K562 (cell line): ENCODE results near the gene ENKD1. TPM values are rescaled to one million over a fixed set of nuclear protein-coding genes. Genes with fewer than 3 reads are reported as not detected.
A peak's percentile ranks its signal among the peaks of the same experiment; 100 is the strongest.

ENCODE experiments used
- ATAC-seq: fragments of 200-7000 bp; cut with Tn5 transposase; 3 replicates; pipeline ENCODE4 v1.9.1; 2020; ENCODE audit warnings: moderate library complexity
- BruUV-seq: library from RNA; stranded (reverse); fragments of 400-500 nt; replicated peaks from 2 replicates; lab custom pipeline; 2021; lab: Mats Ljungman, UMichigan
- CTCF ChIA-PET: fragments of 300-600 bp; formaldehyde crosslinking; extraction: SDS; loops from one replicate; lab custom pipeline; 2021; ENCODE audit warnings: low intra/inter-chr PET ratio; lab: Yijun Ruan, JAX
- POLR2A ChIA-PET: fragments of 300-600, 350-650 bp; sonication (Branson Sonifier 250); formaldehyde crosslinking; extraction: SDS; loops from one replicate; lab custom pipeline; 2021; ENCODE audit warnings: antibody characterized with exemption, inconsistent platforms; lab: Yijun Ruan, JAX
- DNase-seq, 4 experiments: peaks; one replicate each; pipeline versions ENCODE4 v3.0.0 to v3.0.0-alpha.2; 2011 to 2018; ENCODE audit warnings: low spot score in 3 of 4, mixed read lengths in 3 of 4; ENCODE audit errors: extremely low read depth in 1 of 4
- FAIRE-seq: peaks from 2 replicates; lab custom pipeline; 2011; peaks lifted over from hg19 to GRCh38; lab: Jason Lieb, UNC
- H2AFZ ChIP-seq: 2 replicates; pipeline ENCODE4 v1.6.0; 2011; ENCODE audit warnings: low read depth, low read length, control low read depth, inconsistent platforms
- H3K27ac ChIP-seq: fragments of 200-600 bp; 3 replicates; pipeline ENCODE4 v1.8.0; 2011; ENCODE audit warnings: low read depth, mild to moderate bottlenecking, control low read depth, inconsistent platforms, low read length, moderate library complexity, mixed read lengths; ENCODE audit errors: extremely low read depth
- H3K27me3 ChIP-seq, 2 experiments: fragments of 300-600 bp in 1 of 2; 2 replicates in 1 of 2; 3 replicates in 1 of 2; pipeline versions ENCODE4 v1.6.0 to v1.8.0; 2011; ENCODE audit warnings: inconsistent platforms in 2 of 2, low read length in 2 of 2, mild to moderate bottlenecking in 1 of 2, mixed read lengths in 1 of 2, moderate library complexity in 1 of 2; ENCODE audit not compliant: control insufficient read depth in 2 of 2, insufficient read depth in 2 of 2
- H3K36me3 ChIP-seq: fragments of 300-600 bp; 3 replicates; pipeline ENCODE4 v1.8.0; 2011; ENCODE audit warnings: mild to moderate bottlenecking, low read length, inconsistent platforms; ENCODE audit not compliant: control insufficient read depth, insufficient read depth
- H3K4me1 ChIP-seq, 2 experiments: fragments of 200-600 bp in 1 of 2; replicated peaks in 1 of 2; 2 replicates in 1 of 2; 3 replicates in 1 of 2; pipeline versions ENCODE4 v1.5.1 to v1.8.0; 2011; ENCODE audit warnings: inconsistent platforms in 2 of 2, low read length in 2 of 2, mild to moderate bottlenecking in 1 of 2, mixed read lengths in 1 of 2, moderate library complexity in 1 of 2; ENCODE audit not compliant: control insufficient read depth in 2 of 2, insufficient read depth in 2 of 2
- H3K4me2 ChIP-seq: 2 replicates; pipeline ENCODE4 v1.6.1; 2011; ENCODE audit warnings: low read length, control low read depth, inconsistent platforms, mixed read lengths; ENCODE audit not compliant: insufficient read depth
- H3K4me3 ChIP-seq: fragments of 200-600 bp; sonication (generic), shearing (Covaris generic); 2 replicates; pipeline ENCODE4 v1.5.1; 2016; ENCODE audit warnings: control low read depth, inconsistent platforms
- H3K79me2 ChIP-seq: fragments of 200-600 bp; 3 replicates; pipeline ENCODE4 v1.8.0; 2011; ENCODE audit warnings: low read length, inconsistent platforms; ENCODE audit not compliant: control insufficient read depth, insufficient read depth
- H3K9ac ChIP-seq, 2 experiments: 2 replicates each; pipeline versions ENCODE4 v1.6.0 to v1.6.1; 2011; ENCODE audit warnings: low read depth in 2 of 2, low read length in 2 of 2, control low read depth in 1 of 2, inconsistent platforms in 1 of 2, mild to moderate bottlenecking in 1 of 2, mixed read lengths in 1 of 2; ENCODE audit not compliant: insufficient read depth in 1 of 2
- H3K9me1 ChIP-seq: one replicate; pipeline ENCODE4 v1.6.0; 2011; ENCODE audit warnings: inconsistent platforms, mild to moderate bottlenecking, low read length, moderate library complexity; ENCODE audit not compliant: control insufficient read depth, insufficient read depth
- H3K9me3 ChIP-seq: replicated peaks from 2 replicates; pipeline ENCODE4 v1.5.1; 2011; ENCODE audit warnings: low read depth, low read length, inconsistent platforms; ENCODE audit not compliant: control insufficient read depth, insufficient read depth
- H4K20me1 ChIP-seq: replicated peaks from 2 replicates; pipeline ENCODE4 v1.6.1; 2011; ENCODE audit warnings: low read length, inconsistent platforms, mixed read lengths; ENCODE audit not compliant: control insufficient read depth, insufficient read depth
- CREBBP ChIP-seq: IDR thresholded peaks from one replicate; pipeline ENCODE4 v1.6.1; 2012; ENCODE audit warnings: low read depth, mild to moderate bottlenecking, control low read depth, inconsistent platforms, low read length
- NR2C2 ChIP-seq, 2 experiments: fragments of 200-800 bp in 1 of 2; sonication (Bioruptor generic) in 1 of 2; sonication (generic) in 1 of 2; formaldehyde crosslinking in 1 of 2; IDR thresholded peaks; 2 replicates each; pipeline versions ENCODE4 v1.6.1 to v1.8.0; 2016 to 2022; ENCODE audit warnings: mild to moderate bottlenecking in 1 of 2, missing compliant biosample characterization in 1 of 2, missing genetic modification characterization in 1 of 2, missing genetic modification reagents in 1 of 2
- POLR2G ChIP-seq: fragments of 200-400 bp; formaldehyde crosslinking; IDR thresholded peaks from 2 replicates; pipeline ENCODE4 v1.6.1; 2017; ENCODE audit warnings: low read depth, mild to moderate bottlenecking, antibody characterized with exemption, low read length, moderate library complexity
- RFX5 ChIP-seq: IDR thresholded peaks from 2 replicates; pipeline ENCODE4 v1.6.1; 2011; ENCODE audit warnings: low read depth, mild to moderate bottlenecking, improper control_type of control experiment, low read length
- SIN3A ChIP-seq, 2 experiments: fragments of 150-350 bp in 1 of 2; IDR thresholded peaks; 2 replicates each; pipeline ENCODE4 v1.6.1; 2011 to 2016; ENCODE audit warnings: borderline replicate concordance in 2 of 2, low read depth in 2 of 2, low read length in 2 of 2, mild to moderate bottlenecking in 2 of 2, moderate library complexity in 2 of 2; ENCODE audit not compliant: control insufficient read depth in 1 of 2
- SMAD3 ChIP-seq: fragments of 450-650 bp; formaldehyde crosslinking; conservative IDR thresholded peaks from 2 replicates; pipeline ENCODE4 v1.4.0; 2020; ENCODE audit warnings: mild to moderate bottlenecking
- THRAP3 ChIP-seq: fragments of 450-650 bp; IDR thresholded peaks from 2 replicates; pipeline ENCODE4 v1.6.1; 2016; ENCODE audit warnings: mild to moderate bottlenecking, inconsistent platforms, borderline replicate concordance
- ZNF830 ChIP-seq: fragments of 250-450 bp; sonication (Bioruptor Pico); IDR thresholded peaks from 2 replicates; pipeline ENCODE4 v1.5.0; 2021; ENCODE audit warnings: mild to moderate bottlenecking
- whole genome bisulfite sequencing: fragments of 100-300 bp; shearing (Covaris generic); methylation state at CpG from one replicate; pipeline ENCODE4 v1.1.6; 2016; ENCODE audit warnings: low coverage, mixed read lengths; ENCODE audit not compliant: insufficient coverage; ENCODE audit errors: missing lambda C conversion rate; 5-methylcytosine and 5-hydroxymethylcytosine counted together
- in situ Hi-C: fragments of 300-500 bp; cut with MboI; formaldehyde crosslinking; loops from 4 replicates; pipeline ENCODE4 v1.15.0; 2018; ENCODE audit warnings: inconsistent platforms, mixed read lengths
- intact Hi-C: fragments of 100-400 bp; cut with micrococcal nuclease; formaldehyde crosslinking; loops from 2 replicates; pipeline ENCODE4 v1.14.2; 2022
- polyA plus RNA-seq, 8 experiments: library from polyadenylated mRNA; depleted of rRNA in 4 of 8; stranded (reverse) in 5 of 8; unstranded in 3 of 8; fragments of >200 nt; fragmentation: Nextera tagmentation in 2 of 8; fragmentation: Illumina TruSeq in 1 of 8; extraction: Ambion mirVana in 2 of 8; extraction: Trizol in 1 of 8; gene quantifications; 2 replicates each; pipeline versions ENCODE4 v1.2.1 to v1.2.3, GENCODE V29; 2011 to 2014; ENCODE audit warnings: inconsistent platforms in 1 of 8, missing spikeins in 1 of 8
- total RNA-seq, 7 experiments: library from RNA; depleted of rRNA in 6 of 7; stranded (reverse); fragments of >200 nt in 6 of 7; fragmentation: Illumina TruSeq in 2 of 7; extraction: Trizol in 2 of 7; gene quantifications; 2 replicates each; pipeline versions ENCODE4 v1.2.1 to v1.2.3, GENCODE V29; 2011 to 2021; ENCODE audit warnings: low replicate concordance in 1 of 7
- TF ChIP-seq, protein P1 (sequence below), 3 experiments: IDR thresholded peaks in 2 of 3; conservative IDR thresholded peaks in 1 of 3; 2 replicates each; pipeline ENCODE4 v1.5.1; 2011 to 2012; ENCODE audit warnings: low read length in 3 of 3, mild to moderate bottlenecking in 3 of 3, control low read depth in 2 of 3, improper control_type of control experiment in 1 of 3, inconsistent platforms in 1 of 3, low read depth in 1 of 3, mixed read lengths in 1 of 3, moderate library complexity in 1 of 3; ENCODE audit not compliant: insufficient read depth in 2 of 3

ENKD1 gene
- total and polyA plus RNA-seq, 9 of the 15 experiments (the other 6 are each of a cell fraction or from before 2014, with no cell fraction given), result 1.1 to 26.9 (median 8.3) TPM

DNA sequence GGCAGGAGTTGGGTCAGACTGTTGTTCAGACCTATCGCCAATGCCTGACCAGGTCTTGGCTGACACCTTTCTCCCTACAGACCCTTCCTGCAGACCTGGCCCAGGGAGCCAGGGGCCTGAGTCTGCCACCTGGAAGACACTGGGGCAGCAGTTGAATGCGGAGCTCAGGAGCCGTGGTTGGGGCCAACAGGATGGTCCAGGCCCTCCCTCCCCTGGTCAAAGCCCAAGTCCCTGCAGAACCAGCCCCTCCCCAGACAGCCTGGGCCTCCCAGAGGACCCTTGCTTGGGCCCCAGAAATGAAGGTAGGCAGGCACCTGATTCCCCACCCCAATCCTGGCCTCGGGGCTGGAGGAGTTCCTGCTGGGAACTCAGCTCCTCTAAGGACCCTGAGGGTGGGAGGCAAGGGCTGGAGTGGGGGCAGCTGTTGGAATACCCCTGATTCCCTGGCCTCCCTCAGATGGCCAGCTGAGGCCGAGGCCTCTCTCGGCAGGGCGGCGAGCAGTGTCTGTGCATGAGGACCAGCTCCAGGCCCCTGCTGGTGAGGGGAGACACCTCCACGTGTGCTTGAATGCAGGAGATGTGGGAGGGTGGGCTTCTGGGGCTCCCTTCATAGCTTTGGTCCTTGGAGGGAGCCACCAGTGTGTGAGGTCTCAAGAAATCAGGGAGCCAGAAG is 10.1 kb downstream of the ENKD1 start:
- FAIRE-seq (no peak), ATAC-seq (no peak), DNase-seq (no peak)
- no peak overlapping the region for H3K27ac ChIP-seq
- H3K27me3 ChIP-seq, result peaks cover 0 to 23% of the 10 kb centered on the region in 2 experiments; a peak in 2 of 5 replicates
- no peak overlapping the region for H2AFZ ChIP-seq
- ChIA-PET CTCF (no interaction called here), POLR2A (interaction anchor here (0.6 kb wide), 1 partner anchor 116 kb away, joined by 3 read pairs; no protein-coding TSS in a partner anchor)
- H3K4me2 ChIP-seq, result no peak overlapping the region
- no peak overlapping the region for H3K4me3 ChIP-seq
- no TSS peak for BruUV-seq
- peaks cover 4 to 60% of the 10 kb centered on the region in 2 experiments for H3K4me1 ChIP-seq
- TF ChIP-seq POLR2G, result peak; percentile 34; the same call in 1 of the 2 replicates
- no peak for TF ChIP-seq THRAP3
- peaks cover 14% of the 10 kb centered on the region for H3K79me2 ChIP-seq
- H4K20me1 ChIP-seq, result peaks cover 13% of the 10 kb centered on the region; the same call in 1 of the 2 replicates
- H3K9me1 ChIP-seq, result no peaks in the 10 kb centered on the region
- in situ Hi-C loops, result no loop called here
- H3K36me3 ChIP-seq, result peaks cover 16% of the 10 kb centered on the region
- intact Hi-C loops, result no loop called here
- H3K9ac ChIP-seq, result peak overlapping the region in 1 of 2 experiments; percentile 31; a peak in 1 of 4 replicates
- H3K9me3 ChIP-seq, result no peaks in the 10 kb centered on the region
- WGBS, result 72% methylated on average over 9 of the region's 9 CpGs

DNA sequence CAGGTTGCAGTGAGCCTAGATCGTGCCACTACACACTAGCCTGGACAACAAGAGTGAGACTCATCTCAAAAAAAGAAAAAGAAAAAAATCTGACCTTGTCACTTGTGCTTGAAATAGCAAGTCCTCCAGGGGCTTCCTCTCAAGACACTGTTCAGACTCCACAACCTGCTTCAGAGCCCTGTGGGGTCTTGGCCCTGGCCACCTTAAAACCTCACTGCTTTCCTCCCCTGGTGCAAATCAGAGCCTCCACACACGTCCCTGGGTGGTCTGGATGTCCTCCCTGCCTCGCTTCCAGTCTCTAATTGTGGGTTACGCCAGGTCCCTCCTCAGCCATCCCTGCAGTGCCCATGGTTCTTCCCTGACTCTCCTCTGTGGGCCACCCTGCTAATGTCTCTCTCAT is 11.2 kb downstream of the ENKD1 start:
- ATAC-seq, result no peak
- DNase-seq, result no peak
- TF ChIP-seq NR2C2 (CRISPR knock-in tag; IDR thresholded peaks at IDR 0.05) (no peak), NR2C2 (tag; IDR thresholded peaks at IDR 0.05) (no peak), ZNF830 (CRISPR knock-in tag) (no peak), CREBBP (no peak), SIN3A (IDR thresholded peaks at IDR 0.05; ENCODE audit: borderline replicate concordance in 2 of 2, control insufficient read depth in 1 of 2, low read depth in 2 of 2, low read length in 2 of 2) (no peak), RFX5 (no peak), SMAD3 (CRISPR knock-in tag) (no peak)
- TF ChIP-seq, protein P1, sequence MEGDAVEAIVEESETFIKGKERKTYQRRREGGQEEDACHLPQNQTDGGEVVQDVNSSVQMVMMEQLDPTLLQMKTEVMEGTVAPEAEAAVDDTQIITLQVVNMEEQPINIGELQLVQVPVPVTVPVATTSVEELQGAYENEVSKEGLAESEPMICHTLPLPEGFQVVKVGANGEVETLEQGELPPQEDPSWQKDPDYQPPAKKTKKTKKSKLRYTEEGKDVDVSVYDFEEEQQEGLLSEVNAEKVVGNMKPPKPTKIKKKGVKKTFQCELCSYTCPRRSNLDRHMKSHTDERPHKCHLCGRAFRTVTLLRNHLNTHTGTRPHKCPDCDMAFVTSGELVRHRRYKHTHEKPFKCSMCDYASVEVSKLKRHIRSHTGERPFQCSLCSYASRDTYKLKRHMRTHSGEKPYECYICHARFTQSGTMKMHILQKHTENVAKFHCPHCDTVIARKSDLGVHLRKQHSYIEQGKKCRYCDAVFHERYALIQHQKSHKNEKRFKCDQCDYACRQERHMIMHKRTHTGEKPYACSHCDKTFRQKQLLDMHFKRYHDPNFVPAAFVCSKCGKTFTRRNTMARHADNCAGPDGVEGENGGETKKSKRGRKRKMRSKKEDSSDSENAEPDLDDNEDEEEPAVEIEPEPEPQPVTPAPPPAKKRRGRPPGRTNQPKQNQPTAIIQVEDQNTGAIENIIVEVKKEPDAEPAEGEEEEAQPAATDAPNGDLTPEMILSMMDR (IDR thresholded peaks at IDR 0.05 in 2 of 3, conservative IDR thresholded peaks at IDR 0.05 in 1 of 3; ENCODE audit: insufficient read depth in 2 of 3, low read depth in 1 of 3, low read length in 3 of 3), result no peak
- Histone ChIP-seq H3K9ac (peak overlapping the region in 1 of 2 experiments; percentile 22; a peak in 1 of 4 replicates), H3K4me3 (no peak overlapping the region), H3K79me2 (peaks cover 14% of the 10 kb centered on the region), H3K36me3 (peaks cover 16% of the 10 kb centered on the region), H3K4me1 (peaks cover 4 to 49% of the 10 kb centered on the region in 2 experiments), H2AFZ (no peak overlapping the region), H4K20me1 (peaks cover 21% of the 10 kb centered on the region; the same call in 1 of the 2 replicates), H3K27ac (no peak overlapping the region), H3K27me3 (peaks cover 0 to 32% of the 10 kb centered on the region in 2 experiments; a peak in 2 of 5 replicates), H3K9me3 (no peaks in the 10 kb centered on the region), H3K4me2 (no peak overlapping the region), H3K9me1 (no peaks in the 10 kb centered on the region)
- ChIA-PET POLR2A (interaction anchor here (0.5 kb wide), 1 partner anchor 237 kb away, joined by 3 read pairs; no protein-coding TSS in a partner anchor), CTCF (no interaction called here)
- no TSS peak for BruUV-seq
- in situ Hi-C loops, result no loop called here
- WGBS, result 32% methylated on average over 4 of the region's 4 CpGs
- FAIRE-seq, result no peak
- intact Hi-C loops, result no loop called here
